Trophoblast cell (in vitro differentiated cells and primary cell): Measurements from ENCODE around the gene RHBDL2.

Experiments
- DNase-seq, 2 donors: peaks; one replicate each; pipeline ENCODE4 v3.0.0-alpha.2; 2016
- H2AFZ ChIP-seq: 2 replicates; pipeline ENCODE4 v1.6.1; 2013; ENCODE audit warnings: low read length, moderate library complexity, mild to moderate bottlenecking; ENCODE audit not compliant: insufficient read depth, poor library complexity
- H2AK5ac ChIP-seq: 2 replicates; pipeline ENCODE4 v1.6.1; 2013; ENCODE audit warnings: mild to moderate bottlenecking, low read length
- H2BK120ac ChIP-seq: 2 replicates; pipeline ENCODE4 v1.6.1; 2013; ENCODE audit warnings: low read length, mild to moderate bottlenecking, moderate library complexity; ENCODE audit not compliant: insufficient read depth, poor library complexity
- H2BK12ac ChIP-seq: 2 replicates; pipeline ENCODE4 v1.6.1; 2013; ENCODE audit warnings: mild to moderate bottlenecking, low read length, moderate library complexity
- H2BK5ac ChIP-seq: 2 replicates; pipeline ENCODE4 v1.6.1; 2013; ENCODE audit warnings: low read length, low read depth, moderate library complexity, mild to moderate bottlenecking; ENCODE audit not compliant: poor library complexity
- H3K14ac ChIP-seq: 2 replicates; pipeline ENCODE4 v1.6.1; 2013; ENCODE audit warnings: mild to moderate bottlenecking, low read length
- H3K18ac ChIP-seq: 2 replicates; pipeline ENCODE4 v1.6.1; 2013; ENCODE audit warnings: mild to moderate bottlenecking, low read length
- H3K23ac ChIP-seq: 2 replicates; pipeline ENCODE4 v1.6.1; 2013; ENCODE audit warnings: low read length
- H3K27ac ChIP-seq: 2 replicates; pipeline ENCODE4 v1.5.1; 2013; ENCODE audit warnings: low read depth, mild to moderate bottlenecking, inconsistent platforms, low read length, moderate library complexity
- H3K27me3 ChIP-seq: 2 replicates; pipeline ENCODE4 v1.6.1; 2013; ENCODE audit warnings: inconsistent platforms, mild to moderate bottlenecking, low read length, moderate library complexity; ENCODE audit not compliant: insufficient read depth
- H3K36me3 ChIP-seq, 2 experiments: 1 replicate in 1 of 2; 2 replicates in 1 of 2; pipeline ENCODE4 v1.6.1; 2013; ENCODE audit warnings: low read length in 2 of 2, mild to moderate bottlenecking in 2 of 2, moderate library complexity in 1 of 2; ENCODE audit not compliant: insufficient read depth in 2 of 2, control insufficient read depth in 1 of 2
- H3K4ac ChIP-seq: 2 replicates; pipeline ENCODE4 v1.6.1; 2013; ENCODE audit warnings: low read depth, mild to moderate bottlenecking, low read length, moderate library complexity
- H3K4me1 ChIP-seq, 2 experiments: 1 replicate in 1 of 2; 2 replicates in 1 of 2; pipeline ENCODE4 v1.6.1; 2013; ENCODE audit warnings: low read length in 2 of 2, mild to moderate bottlenecking in 2 of 2, moderate library complexity in 1 of 2; ENCODE audit not compliant: insufficient read depth in 2 of 2, control insufficient read depth in 1 of 2
- H3K4me2 ChIP-seq: 2 replicates; pipeline ENCODE4 v1.6.1; 2013; ENCODE audit warnings: inconsistent platforms, mild to moderate bottlenecking, low read length, moderate library complexity
- H3K4me3 ChIP-seq: 2 replicates; pipeline ENCODE4 v1.5.1; 2013; ENCODE audit warnings: mild to moderate bottlenecking, low read depth, low read length, inconsistent platforms
- H3K79me1 ChIP-seq: one replicate; pipeline ENCODE4 v1.6.1; 2013; ENCODE audit warnings: low read length
- H3K79me2 ChIP-seq: 2 replicates; pipeline ENCODE4 v1.6.1; 2013; ENCODE audit warnings: low read length, mild to moderate bottlenecking; ENCODE audit not compliant: control insufficient read depth, insufficient read depth, poor library complexity
- H3K9ac ChIP-seq: 2 replicates; pipeline ENCODE4 v1.6.1; 2013; ENCODE audit warnings: mild to moderate bottlenecking, low read length
- H3K9me3 ChIP-seq: 2 replicates; pipeline ENCODE4 v1.6.1; 2013; ENCODE audit warnings: low read depth, mild to moderate bottlenecking, control low read depth, inconsistent platforms, low read length; ENCODE audit not compliant: insufficient read depth
- H4K12ac ChIP-seq: 2 replicates; pipeline ENCODE4 v1.6.1; 2013; ENCODE audit warnings: low read depth, mild to moderate bottlenecking, low read length, moderate library complexity
- H4K8ac ChIP-seq: 2 replicates; pipeline ENCODE4 v1.6.1; 2013; ENCODE audit warnings: low read depth, mild to moderate bottlenecking, low read length, moderate library complexity
- H4K91ac ChIP-seq: one replicate; pipeline ENCODE4 v1.6.1; 2013; ENCODE audit warnings: low read depth, mild to moderate bottlenecking, low read length, moderate library complexity
- WGBS: extraction: QIAGEN DNeasy Blood & Tissue Kit; methylation state at CpG from one replicate; pipeline ENCODE4 v1.1.7; 2013; ENCODE audit warnings: missing lambda C conversion rate; ENCODE audit not compliant: insufficient read length, insufficient coverage; ENCODE audit errors: extremely low coverage; 5-methylcytosine and 5-hydroxymethylcytosine counted together

RHBDL2 gene

GRCh38 chr1:38932571-38932970 lies 9.1 kb downstream of the RHBDL2 start:
- Histone ChIP-seq H3K4me3 (no peak overlapping the region), H3K4ac (no peak overlapping the region), H2AK5ac (no peak overlapping the region), H3K9me3 (no peaks in the 10 kb centered on the region), H2BK12ac (no peak overlapping the region), H3K9ac (no peak overlapping the region), H2AFZ (no peak overlapping the region), H3K79me1 (no peaks in the 10 kb centered on the region), H3K18ac (no peak overlapping the region), H3K27ac (no peak overlapping the region), H4K12ac (no peak overlapping the region), H3K14ac (no peak overlapping the region), H2BK120ac (no peak overlapping the region), H4K8ac (no peak overlapping the region), H4K91ac (no peak overlapping the region), H3K4me2 (no peak overlapping the region), H3K4me1 (no peaks in the 10 kb centered on the region), H3K23ac (no peak overlapping the region), H3K36me3 (no peaks in the 10 kb centered on the region), H2BK5ac (no peak overlapping the region), H3K27me3 (no peaks in the 10 kb centered on the region), H3K79me2 (no peaks in the 10 kb centered on the region)
- no peak for DNase-seq
- no CpG with 5 or more reads among the region's 7 CpGs for WGBS

DNA sequence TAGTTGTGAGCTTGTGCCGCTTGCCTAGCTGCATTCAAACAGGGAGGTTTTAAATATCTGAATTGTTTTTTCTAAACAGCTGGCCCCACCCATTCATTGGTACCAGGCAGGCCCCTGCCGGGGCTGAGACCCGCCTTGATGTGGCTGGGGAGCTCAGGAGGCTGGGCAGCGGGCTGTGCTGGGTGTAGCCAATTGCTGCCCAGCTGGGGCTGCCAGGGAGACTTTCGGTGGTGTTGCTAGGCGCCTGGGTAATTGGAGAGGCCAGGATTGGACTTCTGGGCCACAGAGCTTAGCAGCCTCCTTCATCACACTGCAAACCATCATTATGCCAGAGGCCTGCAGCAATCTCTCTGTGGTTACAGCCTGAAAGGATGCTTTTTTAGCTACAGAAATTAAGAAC lies 12.2 kb downstream of the RHBDL2 start:
- no peak overlapping the region for H3K14ac ChIP-seq
- no peak overlapping the region for H2BK120ac ChIP-seq
- peaks cover 2% of the 10 kb centered on the region for H3K9me3 ChIP-seq
- no peak overlapping the region for H4K8ac ChIP-seq
- H3K4me2 ChIP-seq: no peak overlapping the region
- H3K4me1 ChIP-seq: no peaks in the 10 kb centered on the region
- WGBS: no CpG with 5 or more reads among the region's 6 CpGs
- H4K12ac ChIP-seq: no peak overlapping the region
- no peak overlapping the region for H4K91ac ChIP-seq
- H2AK5ac ChIP-seq: no peak overlapping the region
- no peak overlapping the region for H2BK12ac ChIP-seq
- no peak overlapping the region for H3K23ac ChIP-seq
- DNase-seq: no peak
- H3K36me3 ChIP-seq: no peaks in the 10 kb centered on the region
- no peak overlapping the region for H2BK5ac ChIP-seq
- no peaks in the 10 kb centered on the region for H3K79me1 ChIP-seq
- no peak overlapping the region for H3K4me3 ChIP-seq
- H3K4ac ChIP-seq: no peak overlapping the region
- H2AFZ ChIP-seq: no peak overlapping the region
- no peak overlapping the region for H3K18ac ChIP-seq
- H3K27me3 ChIP-seq: no peaks in the 10 kb centered on the region
- no peaks in the 10 kb centered on the region for H3K79me2 ChIP-seq
- H3K27ac ChIP-seq: no peak overlapping the region
- no peak overlapping the region for H3K9ac ChIP-seq

GRCh38 chr1:38929054-38929453 lies 12.6 kb downstream of the RHBDL2 start:
- WGBS: no CpG with 5 or more reads among the region's 8 CpGs

GRCh38 chr1:38926091-38926490 lies 15.5 kb downstream of the RHBDL2 start:
- Histone ChIP-seq H2BK5ac (no peak overlapping the region), H3K14ac (no peak overlapping the region), H3K4me1 (no peaks in the 10 kb centered on the region), H4K91ac (no peak overlapping the region), H3K27ac (no peak overlapping the region), H3K18ac (no peak overlapping the region), H2BK120ac (no peak overlapping the region), H2AK5ac (no peak overlapping the region), H3K79me1 (no peaks in the 10 kb centered on the region), H3K4ac (no peak overlapping the region), H2BK12ac (no peak overlapping the region), H3K27me3 (no peaks in the 10 kb centered on the region), H3K36me3 (no peaks in the 10 kb centered on the region), H3K79me2 (no peaks in the 10 kb centered on the region), H3K4me2 (no peak overlapping the region), H3K9ac (no peak overlapping the region), H2AFZ (no peak overlapping the region), H3K9me3 (peaks cover 2% of the 10 kb centered on the region), H4K8ac (no peak overlapping the region), H3K4me3 (no peak overlapping the region), H4K12ac (no peak overlapping the region), H3K23ac (no peak overlapping the region)
- WGBS: no CpG with 5 or more reads among the region's 3 CpGs
- DNase-seq: no peak

More at GRCh38 chr1:38929054-38929453, 12.6 kb downstream of the RHBDL2 start:
- no peaks in the 10 kb centered on the region for H3K79me1 ChIP-seq
- H3K9me3 ChIP-seq: peaks cover 2% of the 10 kb centered on the region
- no peak overlapping the region for H3K9ac ChIP-seq
- no peak overlapping the region for H3K4me2 ChIP-seq
- no peak overlapping the region for H3K23ac ChIP-seq
- H3K27me3 ChIP-seq: no peaks in the 10 kb centered on the region
- H3K4me3 ChIP-seq: no peak overlapping the region
- H3K27ac ChIP-seq: no peak overlapping the region
- H3K79me2 ChIP-seq: no peaks in the 10 kb centered on the region
- no peak for DNase-seq
- no peak overlapping the region for H3K14ac ChIP-seq
- H4K91ac ChIP-seq: no peak overlapping the region
- H3K36me3 ChIP-seq: no peaks in the 10 kb centered on the region
- no peak overlapping the region for H2AFZ ChIP-seq
- H4K12ac ChIP-seq: no peak overlapping the region
- H3K4ac ChIP-seq: no peak overlapping the region
- H3K4me1 ChIP-seq: no peaks in the 10 kb centered on the region
- H4K8ac ChIP-seq: no peak overlapping the region
- H2BK120ac ChIP-seq: no peak overlapping the region
- no peak overlapping the region for H2BK5ac ChIP-seq
- H3K18ac ChIP-seq: no peak overlapping the region
- no peak overlapping the region for H2BK12ac ChIP-seq
- H2AK5ac ChIP-seq: no peak overlapping the region
